K562 (cell line): Measurements from ENCODE around the gene AIMP2. TPM values are rescaled to one million over a fixed set of nuclear protein-coding genes. Genes with fewer than 3 reads are reported as not detected.

Experiments used
- ATAC-seq: fragments of 200-7000 bp; cut with Tn5 transposase; 3 replicates; pipeline ENCODE4 v1.9.1; 2020; ENCODE audit warnings: moderate library complexity
- BruUV-seq: library from RNA; stranded (reverse); fragments of 400-500 nt; replicated peaks from 2 replicates; lab custom pipeline; 2021; lab: Mats Ljungman, UMichigan
- CTCF ChIA-PET: fragments of 300-600 bp; formaldehyde crosslinking; extraction: SDS; loops from one replicate; lab custom pipeline; 2021; ENCODE audit warnings: low intra/inter-chr PET ratio; lab: Yijun Ruan, JAX
- POLR2A ChIA-PET: fragments of 300-600, 350-650 bp; sonication (Branson Sonifier 250); formaldehyde crosslinking; extraction: SDS; loops from one replicate; lab custom pipeline; 2021; ENCODE audit warnings: antibody characterized with exemption, inconsistent platforms; lab: Yijun Ruan, JAX
- DNase-seq, 4 experiments: peaks; one replicate each; pipeline versions ENCODE4 v3.0.0 to v3.0.0-alpha.2; 2011 to 2018; ENCODE audit warnings: low spot score in 3 of 4, mixed read lengths in 3 of 4; ENCODE audit errors: extremely low read depth in 1 of 4
- FAIRE-seq: peaks from 2 replicates; lab custom pipeline; 2011; peaks lifted over from hg19 to GRCh38; lab: Jason Lieb, UNC
- H2AFZ ChIP-seq: 2 replicates; pipeline ENCODE4 v1.6.0; 2011; ENCODE audit warnings: low read depth, low read length, control low read depth, inconsistent platforms
- H3K27ac ChIP-seq: fragments of 200-600 bp; 3 replicates; pipeline ENCODE4 v1.8.0; 2011; ENCODE audit warnings: low read depth, mild to moderate bottlenecking, control low read depth, inconsistent platforms, low read length, moderate library complexity, mixed read lengths; ENCODE audit errors: extremely low read depth
- H3K27me3 ChIP-seq, 2 experiments: fragments of 300-600 bp in 1 of 2; 2 replicates in 1 of 2; 3 replicates in 1 of 2; pipeline versions ENCODE4 v1.6.0 to v1.8.0; 2011; ENCODE audit warnings: inconsistent platforms in 2 of 2, low read length in 2 of 2, mild to moderate bottlenecking in 1 of 2, mixed read lengths in 1 of 2, moderate library complexity in 1 of 2; ENCODE audit not compliant: control insufficient read depth in 2 of 2, insufficient read depth in 2 of 2
- H3K36me3 ChIP-seq: fragments of 300-600 bp; 3 replicates; pipeline ENCODE4 v1.8.0; 2011; ENCODE audit warnings: mild to moderate bottlenecking, low read length, inconsistent platforms; ENCODE audit not compliant: control insufficient read depth, insufficient read depth
- H3K4me1 ChIP-seq, 2 experiments: fragments of 200-600 bp in 1 of 2; replicated peaks in 1 of 2; 2 replicates in 1 of 2; 3 replicates in 1 of 2; pipeline versions ENCODE4 v1.5.1 to v1.8.0; 2011; ENCODE audit warnings: inconsistent platforms in 2 of 2, low read length in 2 of 2, mild to moderate bottlenecking in 1 of 2, mixed read lengths in 1 of 2, moderate library complexity in 1 of 2; ENCODE audit not compliant: control insufficient read depth in 2 of 2, insufficient read depth in 2 of 2
- H3K4me2 ChIP-seq: 2 replicates; pipeline ENCODE4 v1.6.1; 2011; ENCODE audit warnings: low read length, control low read depth, inconsistent platforms, mixed read lengths; ENCODE audit not compliant: insufficient read depth
- H3K4me3 ChIP-seq: fragments of 200-600 bp; sonication (generic), shearing (Covaris generic); 2 replicates; pipeline ENCODE4 v1.5.1; 2016; ENCODE audit warnings: control low read depth, inconsistent platforms
- H3K79me2 ChIP-seq: fragments of 200-600 bp; 3 replicates; pipeline ENCODE4 v1.8.0; 2011; ENCODE audit warnings: low read length, inconsistent platforms; ENCODE audit not compliant: control insufficient read depth, insufficient read depth
- H3K9ac ChIP-seq, 2 experiments: 2 replicates each; pipeline versions ENCODE4 v1.6.0 to v1.6.1; 2011; ENCODE audit warnings: low read depth in 2 of 2, low read length in 2 of 2, control low read depth in 1 of 2, inconsistent platforms in 1 of 2, mild to moderate bottlenecking in 1 of 2, mixed read lengths in 1 of 2; ENCODE audit not compliant: insufficient read depth in 1 of 2
- H3K9me1 ChIP-seq: one replicate; pipeline ENCODE4 v1.6.0; 2011; ENCODE audit warnings: inconsistent platforms, mild to moderate bottlenecking, low read length, moderate library complexity; ENCODE audit not compliant: control insufficient read depth, insufficient read depth
- H3K9me3 ChIP-seq: replicated peaks from 2 replicates; pipeline ENCODE4 v1.5.1; 2011; ENCODE audit warnings: low read depth, low read length, inconsistent platforms; ENCODE audit not compliant: control insufficient read depth, insufficient read depth
- H4K20me1 ChIP-seq: replicated peaks from 2 replicates; pipeline ENCODE4 v1.6.1; 2011; ENCODE audit warnings: low read length, inconsistent platforms, mixed read lengths; ENCODE audit not compliant: control insufficient read depth, insufficient read depth
- MAFG ChIP-seq: fragments of 450-650 bp; conservative IDR thresholded peaks from 2 replicates; pipeline ENCODE4 v1.6.1; 2016; ENCODE audit warnings: missing genetic modification characterization, missing compliant biosample characterization
- PBX2 ChIP-seq, 2 experiments: IDR thresholded peaks in 1 of 2; conservative IDR thresholded peaks in 1 of 2; 2 replicates each; pipeline ENCODE4 v1.6.1; 2016; ENCODE audit warnings: low read depth in 2 of 2, mild to moderate bottlenecking in 1 of 2, missing compliant biosample characterization in 1 of 2, missing genetic modification characterization in 1 of 2, moderate library complexity in 1 of 2
- POLR2AphosphoS2 ChIP-seq: IDR thresholded peaks from 2 replicates; pipeline ENCODE4 v1.6.1; 2012; ENCODE audit warnings: low read length, improper control_type of control experiment
- POLR2G ChIP-seq: fragments of 200-400 bp; formaldehyde crosslinking; IDR thresholded peaks from 2 replicates; pipeline ENCODE4 v1.6.1; 2017; ENCODE audit warnings: low read depth, mild to moderate bottlenecking, antibody characterized with exemption, low read length, moderate library complexity
- TCFL5 ChIP-seq: fragments of 250-450 bp; sonication (Bioruptor Pico); conservative IDR thresholded peaks from 2 replicates; pipeline ENCODE4 v1.6.1; 2021; ENCODE audit warnings: mild to moderate bottlenecking, moderate library complexity, matching md5 sums
- WHSC1 ChIP-seq: IDR thresholded peaks from one replicate; pipeline ENCODE4 v1.6.1; 2012; ENCODE audit warnings: low read length, control low read depth, inconsistent platforms
- ZNF830 ChIP-seq: fragments of 250-450 bp; sonication (Bioruptor Pico); IDR thresholded peaks from 2 replicates; pipeline ENCODE4 v1.5.0; 2021; ENCODE audit warnings: mild to moderate bottlenecking
- WGBS: fragments of 100-300 bp; shearing (Covaris generic); methylation state at CpG from one replicate; pipeline ENCODE4 v1.1.6; 2016; ENCODE audit warnings: low coverage, mixed read lengths; ENCODE audit not compliant: insufficient coverage; ENCODE audit errors: missing lambda C conversion rate; 5-methylcytosine and 5-hydroxymethylcytosine counted together
- in situ Hi-C: fragments of 300-500 bp; cut with MboI; formaldehyde crosslinking; loops from 4 replicates; pipeline ENCODE4 v1.15.0; 2018; ENCODE audit warnings: inconsistent platforms, mixed read lengths
- intact Hi-C: fragments of 100-400 bp; cut with micrococcal nuclease; formaldehyde crosslinking; loops from 2 replicates; pipeline ENCODE4 v1.14.2; 2022
- polyA plus RNA-seq, 8 experiments: library from polyadenylated mRNA; depleted of rRNA in 4 of 8; stranded (reverse) in 5 of 8; unstranded in 3 of 8; fragments of >200 nt; fragmentation: Nextera tagmentation in 2 of 8; fragmentation: Illumina TruSeq in 1 of 8; extraction: Ambion mirVana in 2 of 8; extraction: Trizol in 1 of 8; gene quantifications; 2 replicates each; pipeline versions ENCODE4 v1.2.1 to v1.2.3, GENCODE V29; 2011 to 2014; ENCODE audit warnings: inconsistent platforms in 1 of 8, missing spikeins in 1 of 8
- total RNA-seq, 7 experiments: library from RNA; depleted of rRNA in 6 of 7; stranded (reverse); fragments of >200 nt in 6 of 7; fragmentation: Illumina TruSeq in 2 of 7; extraction: Trizol in 2 of 7; gene quantifications; 2 replicates each; pipeline versions ENCODE4 v1.2.1 to v1.2.3, GENCODE V29; 2011 to 2021; ENCODE audit warnings: low replicate concordance in 1 of 7

The AIMP2 gene
- total and polyA plus RNA-seq, 9 of the 15 experiments (the other 6 are each of a cell fraction or from before 2014, with no cell fraction given), result 47.5 to 84.9 (median 63.5) TPM

GRCh38 chr7:6020371-6021286 lies 11.6 kb downstream of the AIMP2 start:
- 89% methylated on average over 11 of the region's 11 CpGs for WGBS
- ChIA-PET POLR2A (interaction anchor here (0.6 to 2.0 kb wide), 8 partner anchors 9 to 199 kb away, joined by 3 to 10 read pairs (median 4); partner anchors contain the start of genes AIMP2 and PMS2), CTCF (no interaction called here)
- intact Hi-C loops, result no loop called here
- no peak for ATAC-seq
- H3K4me1 ChIP-seq, result peaks cover 23 to 35% of the 10 kb centered on the region in 2 experiments; a peak in 4 of 5 replicates
- no peak overlapping the region for H3K4me3 ChIP-seq
- H4K20me1 ChIP-seq, result peaks cover 17% of the 10 kb centered on the region
- peaks cover 6% of the 10 kb centered on the region for H3K9me1 ChIP-seq
- H3K27ac ChIP-seq, result no peak overlapping the region
- H3K79me2 ChIP-seq, result peaks cover 13% of the 10 kb centered on the region; the same call in 1 of the 3 replicates
- no peaks in the 10 kb centered on the region for H3K27me3 ChIP-seq
- H3K36me3 ChIP-seq, result peaks cover 98% of the 10 kb centered on the region
- TF ChIP-seq MAFG (tag), result 0 out of 2 replicates have a peak, but pooled peaks have one; percentile 6
- TF ChIP-seq TCFL5 (CRISPR knock-in tag), result no peak
- 0 out of 2 replicates have a peak, but pooled peaks have one; percentile 24 for TF ChIP-seq POLR2G
- no peak for TF ChIP-seq WHSC1
- TF ChIP-seq PBX2 (CRISPR knock-in tag; IDR thresholded peaks at IDR 0.05; ENCODE audit: low read depth), result no peak
- no peak for TF ChIP-seq PBX2 (tag; conservative IDR thresholded peaks at IDR 0.05; ENCODE audit: low read depth)
- peak; percentile 64; the same call in 1 of the 2 replicates for TF ChIP-seq POLR2AphosphoS2
- no peak for TF ChIP-seq ZNF830 (CRISPR knock-in tag)
- no peak overlapping the region for H3K9ac ChIP-seq
- in situ Hi-C loops, result no loop called here
- BruUV-seq, result no TSS peak
- no peak for FAIRE-seq
- H2AFZ ChIP-seq, result no peak overlapping the region
- no peaks in the 10 kb centered on the region for H3K9me3 ChIP-seq
- H3K4me2 ChIP-seq, result no peak overlapping the region
- DNase-seq, result no peak
